BLaER1 (cell line): ENCODE data around the gene MTF2.

Source experiments
- H3K27ac ChIP-seq: shearing (Covaris generic); formaldehyde crosslinking; 2 replicates; pipeline ENCODE4 v1.8.1; 2022
- H3K27me3 ChIP-seq: shearing (Covaris generic); formaldehyde crosslinking; 2 replicates; pipeline ENCODE4 v1.8.1; 2022
- H3K36me3 ChIP-seq: shearing (Covaris generic); formaldehyde crosslinking; 2 replicates; pipeline ENCODE4 v1.8.1; 2022
- H3K4me1 ChIP-seq: shearing (Covaris generic); formaldehyde crosslinking; 2 replicates; pipeline ENCODE4 v1.8.1; 2022
- H3K4me2 ChIP-seq: shearing (Covaris generic); formaldehyde crosslinking; 2 replicates; pipeline ENCODE4 v1.8.1; 2022
- H3K4me3 ChIP-seq: shearing (Covaris generic); formaldehyde crosslinking; 2 replicates; pipeline ENCODE4 v1.8.1; 2022
- H3K9ac ChIP-seq: shearing (Covaris generic); formaldehyde crosslinking; 2 replicates; pipeline ENCODE4 v1.8.1; 2022
- H3K9me3 ChIP-seq: shearing (Covaris generic); formaldehyde crosslinking; 2 replicates; pipeline ENCODE4 v1.8.1; 2022
- H4K20me1 ChIP-seq: shearing (Covaris generic); formaldehyde crosslinking; 2 replicates; pipeline ENCODE4 v1.8.1; 2022
- Cebpa-rat ChIP-seq: shearing (Covaris generic); IDR thresholded peaks from 2 replicates; pipeline ENCODE4 v1.8.1; 2022

Gene MTF2

GRCh38 chr1:93178418-93178817 is 99.3 kb downstream of the MTF2 start:
- peaks cover 56% of the 10 kb centered on the region for H4K20me1 ChIP-seq
- H3K4me2 ChIP-seq, result peak overlapping the region; percentile 84
- peak overlapping the region; percentile 89 for H3K9ac ChIP-seq
- H3K9me3 ChIP-seq, result peaks cover 3% of the 10 kb centered on the region; the same call in 1 of the 2 replicates
- no peak for TF ChIP-seq Cebpa-rat
- H3K27ac ChIP-seq, result no peak overlapping the region
- H3K36me3 ChIP-seq, result peaks cover 23% of the 10 kb centered on the region
- peaks cover 34% of the 10 kb centered on the region for H3K4me1 ChIP-seq
- H3K4me3 ChIP-seq, result peak overlapping the region; percentile 90
- H3K27me3 ChIP-seq, result no peaks in the 10 kb centered on the region

- H4K20me1 ChIP-seq, result peaks cover 42% of the 10 kb centered on the region
- no peaks in the 10 kb centered on the region for H3K9me3 ChIP-seq
- H3K36me3 ChIP-seq, result peaks cover 16% of the 10 kb centered on the region
- peak within 1 kb of the TSS; percentile 89 for H3K27ac ChIP-seq
- H3K4me1 ChIP-seq, result peaks cover 34% of the 10 kb centered on the region
- H3K27me3 ChIP-seq, result no peaks in the 10 kb centered on the region
- peak; percentile 80; the same call in 1 of the 2 replicates for TF ChIP-seq Cebpa-rat
- peak within 1 kb of the TSS; percentile 90 for H3K4me3 ChIP-seq
- peak within 1 kb of the TSS; percentile 90 for H3K9ac ChIP-seq
- H3K4me2 ChIP-seq, result peak within 1 kb of the TSS; percentile 86
Measured at GRCh38 chr1:93179886-93180722, 101.0 kb downstream of the MTF2 start, which contains the start of gene TMED5. TSS of gene TMED5 (minus strand) at chr1:93180413. CDS start at chr1:93180242, 171 bp downstream.

- Histone ChIP-seq H3K9me3 (no peaks in the 10 kb centered on the region), H3K27ac (peak within 1 kb of the TSS; percentile 89), H3K4me1 (peaks cover 34% of the 10 kb centered on the region), H3K36me3 (peaks cover 12% of the 10 kb centered on the region), H3K9ac (peak within 1 kb of the TSS; percentile 90), H3K4me2 (peak within 1 kb of the TSS; percentile 86), H3K4me3 (peak within 1 kb of the TSS; percentile 90), H3K27me3 (no peaks in the 10 kb centered on the region), H4K20me1 (peaks cover 36% of the 10 kb centered on the region)
- TF ChIP-seq Cebpa-rat, result no peak
Measured at GRCh38 chr1:93180723-93181613, 101.9 kb downstream of the MTF2 start, which contains the start of gene CCDC18. TSS of gene CCDC18 (plus strand) at chr1:93180724. CDS start at chr1:93183362, 2,638 bp downstream.

- Histone ChIP-seq H3K27me3 (no peaks in the 10 kb centered on the region), H3K9ac (no peak overlapping the region), H3K27ac (no peak overlapping the region), H3K36me3 (peaks cover 12% of the 10 kb centered on the region), H3K4me3 (no peak overlapping the region), H3K4me2 (no peak overlapping the region), H3K9me3 (no peaks in the 10 kb centered on the region), H3K4me1 (peaks cover 28% of the 10 kb centered on the region), H4K20me1 (no peaks in the 10 kb centered on the region)
- no peak for TF ChIP-seq Cebpa-rat
Measured at GRCh38 chr1:93186667-93187066, 107.6 kb downstream of the MTF2 start.
